NCI-H510A (cell line): Measurements from ENCODE around the gene MPRIP.
"Not testable (repeated sequence)": the region's sequence is repeated elsewhere in the genome, so short reads cannot be mapped to it uniquely, and the experiment has no call there.

Source experiments
- DNase-seq: peaks from one replicate; lab custom pipeline; 2025; lab: John Stamatoyannopoulos, UW

Gene MPRIP, protein sequence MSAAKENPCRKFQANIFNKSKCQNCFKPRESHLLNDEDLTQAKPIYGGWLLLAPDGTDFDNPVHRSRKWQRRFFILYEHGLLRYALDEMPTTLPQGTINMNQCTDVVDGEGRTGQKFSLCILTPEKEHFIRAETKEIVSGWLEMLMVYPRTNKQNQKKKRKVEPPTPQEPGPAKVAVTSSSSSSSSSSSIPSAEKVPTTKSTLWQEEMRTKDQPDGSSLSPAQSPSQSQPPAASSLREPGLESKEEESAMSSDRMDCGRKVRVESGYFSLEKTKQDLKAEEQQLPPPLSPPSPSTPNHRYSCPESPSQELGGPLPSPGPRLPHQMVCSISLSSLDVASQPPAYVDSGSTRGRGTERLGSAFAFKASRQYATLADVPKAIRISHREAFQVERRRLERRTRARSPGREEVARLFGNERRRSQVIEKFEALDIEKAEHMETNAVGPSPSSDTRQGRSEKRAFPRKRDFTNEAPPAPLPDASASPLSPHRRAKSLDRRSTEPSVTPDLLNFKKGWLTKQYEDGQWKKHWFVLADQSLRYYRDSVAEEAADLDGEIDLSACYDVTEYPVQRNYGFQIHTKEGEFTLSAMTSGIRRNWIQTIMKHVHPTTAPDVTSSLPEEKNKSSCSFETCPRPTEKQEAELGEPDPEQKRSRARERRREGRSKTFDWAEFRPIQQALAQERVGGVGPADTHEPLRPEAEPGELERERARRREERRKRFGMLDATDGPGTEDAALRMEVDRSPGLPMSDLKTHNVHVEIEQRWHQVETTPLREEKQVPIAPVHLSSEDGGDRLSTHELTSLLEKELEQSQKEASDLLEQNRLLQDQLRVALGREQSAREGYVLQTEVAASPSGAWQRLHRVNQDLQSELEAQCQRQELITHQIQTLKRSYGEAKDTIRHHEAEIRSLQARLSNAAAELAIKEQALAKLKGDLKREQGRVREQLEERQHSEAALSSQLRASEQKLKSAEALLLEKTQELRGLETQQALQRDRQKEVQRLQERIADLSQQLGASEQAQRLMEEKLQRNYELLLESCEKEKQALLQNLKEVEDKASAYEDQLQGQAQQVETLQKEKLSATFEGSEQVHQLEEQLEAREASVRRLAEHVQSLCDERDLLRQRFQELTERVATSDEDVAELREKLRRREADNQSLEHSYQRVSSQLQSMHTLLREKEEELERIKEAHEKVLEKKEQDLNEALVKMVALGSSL (N-terminal part only)

DNA sequence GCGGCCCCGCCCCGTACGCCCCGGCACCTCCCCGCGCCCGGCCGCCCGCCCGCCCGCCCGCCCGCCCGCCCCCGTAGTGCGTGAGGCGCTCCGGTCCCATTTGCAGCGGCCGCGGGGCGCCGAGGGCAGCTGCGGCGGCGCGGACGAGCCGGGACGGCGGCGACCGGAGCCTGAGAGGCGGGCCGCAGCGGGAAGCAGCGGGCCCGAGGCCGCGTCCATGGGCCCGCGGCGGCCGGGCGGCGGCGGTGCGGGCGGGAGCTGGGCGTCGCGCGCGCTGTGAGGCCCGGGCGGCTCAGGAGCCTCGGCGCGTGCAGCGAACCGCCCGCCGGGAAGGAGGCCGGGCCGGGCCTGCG lies at the start of gene MPRIP:
Gene MPRIP, plus strand, starts transcription at position 74 of the 353 bp plus-strand sequence. CDS start 392 bp downstream, outside the sequence.
- DNase-seq = no peak

DNA sequence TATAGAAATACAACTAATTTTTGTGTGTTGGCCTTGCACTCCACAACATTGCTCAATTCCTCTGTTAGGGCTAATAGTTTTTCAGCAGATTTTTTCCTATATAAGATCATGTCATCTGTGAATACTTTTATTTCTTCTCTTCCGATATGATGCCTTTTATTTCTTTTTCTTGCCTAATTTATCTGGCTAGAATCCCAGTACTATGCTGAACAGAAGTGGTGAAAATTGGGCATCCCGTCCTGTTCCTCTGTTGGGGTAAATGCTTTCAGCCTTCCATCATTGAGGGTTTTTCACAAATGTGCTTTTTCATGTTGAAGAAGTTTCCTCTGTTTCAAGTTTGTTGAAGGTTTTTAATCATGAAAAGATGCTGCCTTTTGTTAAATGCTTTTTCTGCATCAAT lies 47.6 kb upstream of the MPRIP start:
- DNase-seq = no peak

DNA sequence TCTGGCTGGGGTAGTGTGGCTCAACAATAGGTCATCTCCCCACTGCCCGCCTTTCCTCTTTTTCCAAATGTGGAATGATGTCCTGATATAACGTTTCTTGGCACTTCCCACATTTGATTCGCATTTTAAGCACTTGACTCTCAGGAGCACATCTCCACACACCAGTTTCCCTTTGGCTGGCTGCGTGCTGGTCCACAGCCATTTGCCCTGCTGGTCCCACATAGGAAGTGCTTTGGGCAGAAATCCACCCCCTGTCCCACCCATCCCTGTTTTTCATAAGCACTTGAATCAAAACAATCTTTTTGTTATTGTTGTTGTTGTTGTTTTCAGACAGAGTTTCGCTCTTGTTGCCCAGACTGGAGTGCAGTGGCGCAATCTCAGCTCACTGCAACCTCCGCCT lies 46.3 kb upstream of the MPRIP start:
- no peak for DNase-seq

GRCh38 chr17:16996726-16997125 lies 45.5 kb upstream of the MPRIP start:
- not testable (repeated sequence) for DNase-seq

DNA sequence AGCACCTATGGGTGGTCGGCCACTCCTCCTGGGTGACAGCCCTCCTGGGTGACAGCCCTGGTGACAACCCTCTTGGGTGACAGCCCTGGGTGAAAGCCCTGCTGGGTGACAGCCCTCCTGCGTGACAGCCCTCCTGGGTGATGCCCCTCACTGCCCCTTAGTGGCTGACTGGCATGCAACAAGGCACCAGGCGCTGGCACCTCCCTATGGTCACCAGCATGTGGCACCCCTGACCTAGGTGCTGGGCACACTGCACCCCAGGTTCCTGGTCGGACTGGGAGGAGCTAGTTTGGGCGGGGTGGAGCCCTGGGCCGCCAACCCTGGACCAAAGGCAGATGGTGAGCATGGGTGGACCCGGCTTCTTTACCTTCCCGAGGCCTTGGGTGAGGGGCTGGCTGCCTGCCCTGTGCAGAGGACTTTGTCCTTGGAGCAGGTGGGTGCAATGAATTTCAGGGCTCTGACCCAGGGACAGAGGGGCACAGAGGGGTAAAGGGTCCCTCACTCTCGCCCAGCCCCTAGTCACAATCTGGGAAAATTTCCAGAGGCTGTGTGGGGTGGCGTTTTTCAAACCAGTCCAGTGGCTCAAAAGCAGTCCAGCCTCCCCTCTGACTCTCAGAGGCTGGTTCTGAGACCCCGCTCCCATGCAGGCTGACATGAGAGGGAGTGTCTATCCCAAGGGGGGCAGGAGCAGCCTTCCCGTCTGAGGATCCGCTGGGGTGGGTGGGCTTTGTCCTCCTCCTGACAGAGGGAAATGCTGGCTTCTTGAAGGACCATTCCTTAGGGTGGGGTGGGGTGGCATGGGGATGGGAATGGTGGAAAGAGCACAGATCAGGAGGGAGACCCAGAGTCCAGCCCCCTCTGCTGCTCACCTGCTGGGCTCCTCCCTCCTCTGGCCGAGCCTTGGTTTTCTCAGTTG lies 44.5 kb upstream of the MPRIP start:
- DNase-seq = no peak

- DNase-seq = no peak
Observed at GRCh38 chr17:16999931-17000625, 42.2 kb upstream of the MPRIP start.

DNA sequence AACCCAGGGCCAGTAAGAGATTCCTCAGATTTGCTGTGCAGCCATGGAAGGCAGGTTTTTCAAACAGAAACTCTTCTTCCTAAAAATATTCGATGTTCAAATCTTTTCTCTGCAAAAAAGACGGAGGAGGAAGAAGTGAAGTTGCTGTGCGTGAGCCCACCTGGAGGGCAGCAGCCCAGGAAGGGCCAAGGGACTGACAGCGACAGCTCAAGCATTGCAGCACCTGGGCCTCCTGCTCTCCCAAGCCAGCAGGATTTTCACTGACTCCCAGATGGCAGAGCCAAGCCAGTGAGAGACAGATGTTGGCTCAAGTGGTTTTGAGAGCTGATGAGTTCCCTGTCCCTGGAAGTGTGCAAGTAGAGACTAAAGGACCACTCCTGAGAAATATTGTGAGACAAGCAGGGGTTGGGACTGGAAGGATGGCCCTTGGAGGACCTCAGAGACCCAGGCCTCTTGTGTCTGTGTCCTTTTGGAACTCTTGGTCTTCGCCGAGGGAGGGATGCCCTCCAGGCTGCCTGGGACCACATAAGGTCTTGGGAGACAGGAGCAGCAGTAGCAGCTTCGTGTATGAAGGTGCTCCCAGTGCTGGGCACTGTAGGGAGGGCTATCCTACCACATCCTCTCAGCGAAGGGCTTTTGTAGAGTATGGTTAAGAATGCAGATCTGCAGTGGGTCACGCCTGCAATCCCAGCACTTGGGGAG lies 41.0 kb upstream of the MPRIP start:
- no peak for DNase-seq

DNA sequence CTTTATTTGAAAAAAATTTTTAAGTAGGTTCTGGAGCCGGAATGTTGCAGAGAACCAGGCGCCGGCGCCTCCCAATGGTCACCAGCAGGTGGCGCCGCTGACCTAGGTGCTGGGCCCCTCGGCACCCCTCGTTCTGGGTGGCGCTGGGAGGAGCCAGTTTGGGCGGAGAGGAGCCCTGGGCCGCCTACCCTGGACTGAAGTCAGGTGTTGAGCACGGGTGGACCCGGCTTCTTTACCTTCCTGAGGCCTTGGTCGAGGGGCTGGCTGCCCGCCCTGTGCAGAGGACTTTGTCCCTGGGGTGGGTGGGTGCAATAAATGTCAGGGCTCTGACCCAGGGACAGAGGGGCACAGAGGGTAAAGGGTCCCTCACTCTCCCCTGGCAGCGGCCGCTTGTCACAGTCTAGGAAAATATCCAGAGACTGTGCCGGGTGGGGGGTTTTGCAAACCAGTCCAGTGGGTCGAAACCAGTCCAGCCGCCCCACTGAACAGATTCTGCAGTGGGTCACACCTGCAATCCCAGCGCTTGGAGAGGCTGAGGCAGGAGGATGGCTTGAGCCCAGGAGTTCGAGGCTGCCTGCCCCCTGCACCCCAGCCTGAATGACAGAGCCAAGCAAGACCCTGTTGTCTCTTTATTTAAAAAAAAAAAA lies 40.3 kb upstream of the MPRIP start:
- DNase-seq = peak; percentile 48

DNA sequence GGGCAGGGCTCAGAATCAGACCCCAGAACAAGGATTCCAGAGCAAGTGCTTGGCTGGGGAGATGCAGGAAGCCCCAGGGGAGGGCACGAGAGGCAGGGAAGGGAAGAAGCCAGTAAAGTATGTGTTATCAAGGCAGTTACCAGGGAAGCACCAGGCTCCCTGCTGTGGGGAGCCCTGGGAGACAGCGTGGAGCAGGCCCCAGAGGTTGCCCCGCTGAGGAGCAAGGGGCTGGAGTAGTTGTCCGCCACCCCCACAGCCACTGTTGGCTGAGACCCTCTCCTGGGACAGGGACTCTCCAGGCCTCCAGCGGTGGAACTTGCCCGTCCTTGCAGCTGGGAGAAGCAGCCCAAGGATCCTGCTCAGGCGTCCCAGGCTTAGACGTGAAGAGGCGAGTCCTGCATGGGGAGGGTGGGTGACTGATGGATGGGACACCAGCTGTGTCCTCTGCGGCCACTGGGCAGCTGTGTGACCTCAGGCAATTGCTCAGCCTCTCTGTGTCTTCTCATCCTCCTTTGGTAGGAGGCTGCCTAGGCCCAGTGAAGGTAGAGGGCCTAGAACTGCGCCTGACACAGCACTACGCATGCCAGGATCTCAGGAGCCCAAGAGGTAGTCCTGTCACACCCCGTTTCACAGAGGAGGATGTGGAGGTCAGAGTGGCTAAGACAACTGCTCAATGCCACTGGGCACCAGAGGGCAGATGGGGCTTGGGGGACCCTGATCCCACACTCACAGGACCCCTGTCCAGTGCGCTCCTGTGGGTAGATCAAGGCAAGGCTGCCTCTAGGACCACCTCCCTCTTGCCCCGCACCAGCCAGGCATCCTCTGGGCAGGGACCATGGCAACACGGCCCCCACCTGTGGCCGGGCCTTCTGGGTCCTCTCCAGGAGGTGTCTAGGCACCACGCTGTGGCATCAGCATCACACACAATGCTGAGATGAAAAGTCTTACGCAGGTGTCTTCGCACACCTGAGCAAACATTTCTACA lies 39.2 kb upstream of the MPRIP start:
- not testable (repeated sequence) for DNase-seq

GRCh38 chr17:17004251-17004996 lies 37.8 kb upstream of the MPRIP start:
- no peak for DNase-seq

- not testable (repeated sequence) for DNase-seq
Observed at GRCh38 chr17:17004997-17005614, 37.2 kb upstream of the MPRIP start.

GRCh38 chr17:17007891-17008290 lies 34.4 kb upstream of the MPRIP start:
- peak; percentile 45 for DNase-seq

DNA sequence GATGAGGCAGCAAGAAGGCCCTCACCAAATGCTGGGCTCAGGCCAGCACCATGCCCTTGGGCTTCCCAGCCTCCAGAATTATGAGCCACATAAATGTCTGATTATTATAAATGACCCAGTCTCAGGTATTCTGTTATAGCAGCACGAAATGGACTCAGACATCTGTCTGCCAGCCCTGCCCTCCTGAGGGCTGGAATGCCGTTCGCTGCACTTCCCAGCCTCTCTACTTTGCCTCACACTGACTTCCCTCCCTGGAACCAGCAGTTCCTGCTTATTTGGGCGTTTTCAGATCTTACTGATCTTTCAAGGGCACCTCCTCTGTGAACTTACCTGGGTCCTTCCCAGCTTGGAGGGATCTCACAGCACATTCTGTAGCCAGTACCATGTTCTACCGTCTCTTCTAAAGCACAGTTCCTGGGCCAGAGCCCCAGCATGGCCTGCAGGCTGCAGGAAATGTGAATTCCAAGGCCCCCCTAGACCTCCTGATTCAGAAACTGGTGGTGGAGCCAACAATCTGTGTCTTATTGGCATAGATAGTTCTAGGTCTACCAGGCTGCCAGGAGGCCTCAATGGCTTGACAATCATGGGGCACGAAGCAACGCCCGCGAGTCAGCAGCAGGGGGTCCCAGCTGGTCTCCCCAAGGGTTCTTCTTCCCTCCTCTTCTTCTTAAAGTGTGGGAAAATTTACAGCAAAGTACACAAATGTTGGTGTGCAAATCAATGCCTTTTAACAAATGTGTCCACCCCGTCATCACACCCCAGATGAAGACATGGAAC lies 33.4 kb upstream of the MPRIP start:
- not testable (repeated sequence) for DNase-seq

DNA sequence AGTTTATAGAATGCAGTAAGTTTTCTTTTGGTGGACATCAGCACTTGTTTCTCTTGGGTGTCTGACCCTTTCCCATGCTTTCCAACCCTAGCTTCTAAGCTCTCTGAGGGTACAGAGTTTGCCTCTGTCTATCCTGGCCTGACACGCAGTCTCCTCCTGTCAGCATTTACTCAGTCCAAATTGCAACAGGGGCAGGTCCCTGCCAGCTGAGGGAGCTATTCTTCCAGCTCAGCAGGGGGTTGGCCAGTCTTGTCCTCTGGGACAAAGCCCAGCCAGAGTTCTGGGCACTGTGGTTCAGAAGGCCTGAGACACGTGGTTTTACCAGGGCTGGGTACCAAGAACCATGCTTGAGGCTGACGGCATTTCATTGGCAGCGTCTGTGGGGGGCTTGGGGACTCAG lies 32.3 kb upstream of the MPRIP start:
- not testable (repeated sequence) for DNase-seq

- DNase-seq = not testable (repeated sequence)
Observed at GRCh38 chr17:17010545-17011034, 31.7 kb upstream of the MPRIP start.
